NCI-H2227 (cell line): Measurements from ENCODE around the gene ASAP3.

Source experiments
- DNase-seq: peaks from one replicate; lab custom pipeline; 2025; ENCODE audit not compliant: unreplicated experiment; lab: John Stamatoyannopoulos, UW

The ASAP3 gene

GRCh38 chr1:23424293-23425192, 59.4 kb downstream of the ASAP3 start, which contains the start of gene TCEA3:
TSS of gene TCEA3 (minus strand) at chr1:23424748. CDS start at chr1:23424633, 115 bp downstream.
- DNase-seq, result peak; percentile 75

GRCh38 chr1:23423415-23424292, 60.3 kb downstream of the ASAP3 start:
- peak; percentile 46 for DNase-seq

- DNase-seq, result no peak
These were observed 61.0 kb downstream of the ASAP3 start for GRCh38 chr1:23422941-23423340.

GRCh38 chr1:23422241-23422877, 61.6 kb downstream of the ASAP3 start:
- peak; percentile 81 for DNase-seq

- DNase-seq, result peak; percentile 25
These were observed 62.2 kb downstream of the ASAP3 start for GRCh38 chr1:23421753-23422240.

- no peak for DNase-seq
These were observed 62.6 kb downstream of the ASAP3 start for GRCh38 chr1:23421343-23421742.

- DNase-seq, result no peak
These were observed 63.2 kb downstream of the ASAP3 start for GRCh38 chr1:23420778-23421177.

- no peak for DNase-seq
These were observed 64.8 kb downstream of the ASAP3 start for GRCh38 chr1:23419180-23419579.

- no peak for DNase-seq
These were observed 66.4 kb downstream of the ASAP3 start for GRCh38 chr1:23417570-23417969.

GRCh38 chr1:23416964-23417363, 67.0 kb downstream of the ASAP3 start:
- no peak for DNase-seq

- no peak for DNase-seq
These were observed 75.1 kb downstream of the ASAP3 start for GRCh38 chr1:23408797-23409290.

- no peak for DNase-seq
These were observed 76.9 kb downstream of the ASAP3 start for GRCh38 chr1:23407016-23407630.

- DNase-seq, result no peak
These were observed 78.0 kb downstream of the ASAP3 start for GRCh38 chr1:23405946-23406345.

GRCh38 chr1:23403735-23404486, 80.1 kb downstream of the ASAP3 start:
- DNase-seq, result peak; percentile 94

GRCh38 chr1:23403355-23403734, 80.6 kb downstream of the ASAP3 start:
- DNase-seq, result no peak

GRCh38 chr1:23403038-23403336, 81.0 kb downstream of the ASAP3 start:
- no peak for DNase-seq

- no peak for DNase-seq
These were observed 81.5 kb downstream of the ASAP3 start for GRCh38 chr1:23402286-23403037.

- no peak for DNase-seq
These were observed 82.7 kb downstream of the ASAP3 start for GRCh38 chr1:23401313-23401712.
